HG03571 (cell line): ENCODE data around the gene HCN4.
"Not testable (repeated sequence)": the region's sequence is repeated elsewhere in the genome, so short reads cannot be mapped to it uniquely, and the experiment has no call there.

ENCODE experiments used
- ATAC-seq: cut with Tn5 transposase; IDR thresholded peaks from one replicate; pipeline ENCODE4 v1.9.1; 2021; ENCODE audit not compliant: unreplicated experiment

HCN4 gene

GRCh38 chr15:73326157-73326556 is 42.6 kb downstream of the HCN4 start:
- ATAC-seq, result no peak

- ATAC-seq, result no peak
These were observed 43.4 kb downstream of the HCN4 start for GRCh38 chr15:73325191-73325861.

GRCh38 chr15:73324496-73325170 is 44.1 kb downstream of the HCN4 start:
- ATAC-seq, result no peak

- no peak for ATAC-seq
These were observed 44.8 kb downstream of the HCN4 start for GRCh38 chr15:73323956-73324355.

GRCh38 chr15:73323374-73323955 is 45.3 kb downstream of the HCN4 start:
- no peak for ATAC-seq

- ATAC-seq, result no peak
These were observed 45.9 kb downstream of the HCN4 start for GRCh38 chr15:73322665-73323373.

- no peak for ATAC-seq
These were observed 47.0 kb downstream of the HCN4 start for GRCh38 chr15:73321496-73322450.

GRCh38 chr15:73320619-73321180 is 48.1 kb downstream of the HCN4 start:
- no peak for ATAC-seq

- ATAC-seq, result no peak
These were observed 49.1 kb downstream of the HCN4 start for GRCh38 chr15:73319460-73320245.

- ATAC-seq, result no peak
These were observed 50.1 kb downstream of the HCN4 start for GRCh38 chr15:73318463-73319351.

GRCh38 chr15:73317651-73318462 is 50.9 kb downstream of the HCN4 start:
- no peak for ATAC-seq

GRCh38 chr15:73313861-73314260 is 54.9 kb downstream of the HCN4 start:
- ATAC-seq, result no peak

GRCh38 chr15:73308305-73308704 is 60.5 kb downstream of the HCN4 start:
- ATAC-seq, result no peak

- ATAC-seq, result no peak
These were observed 63.2 kb downstream of the HCN4 start for GRCh38 chr15:73305331-73306211.

GRCh38 chr15:73303636-73304035 is 65.1 kb downstream of the HCN4 start:
- no peak for ATAC-seq

GRCh38 chr15:73300286-73300685 is 68.5 kb downstream of the HCN4 start:
- not testable (repeated sequence) for ATAC-seq
